Coronary artery (tissue), 2 donors: ENCODE data around the gene PSRC1.
A peak's percentile ranks its signal among the peaks of the same experiment; 100 is the strongest.

Source experiments
- DNase-seq: peaks from one replicate; pipeline ENCODE4 v3.0.0-alpha.2; 2017; ENCODE audit warnings: low spot score
- H3K27ac ChIP-seq, 2 donors: fragments of 200-600 bp; sonication (generic); one replicate each; pipeline ENCODE4 v1.5.1; 2016 to 2019
- H3K4me3 ChIP-seq: fragments of 200-600 bp; sonication (generic); 2 replicates; pipeline ENCODE4 v1.5.1; 2016; ENCODE audit warnings: mild to moderate bottlenecking, moderate library complexity
- TF ChIP-seq, protein P1 (sequence below): fragments of 200-600 bp; sonication (generic); IDR thresholded peaks from one replicate; pipeline ENCODE4 v1.5.1; 2019; ENCODE audit warnings: antibody characterized with exemption

PSRC1 gene

DNA sequence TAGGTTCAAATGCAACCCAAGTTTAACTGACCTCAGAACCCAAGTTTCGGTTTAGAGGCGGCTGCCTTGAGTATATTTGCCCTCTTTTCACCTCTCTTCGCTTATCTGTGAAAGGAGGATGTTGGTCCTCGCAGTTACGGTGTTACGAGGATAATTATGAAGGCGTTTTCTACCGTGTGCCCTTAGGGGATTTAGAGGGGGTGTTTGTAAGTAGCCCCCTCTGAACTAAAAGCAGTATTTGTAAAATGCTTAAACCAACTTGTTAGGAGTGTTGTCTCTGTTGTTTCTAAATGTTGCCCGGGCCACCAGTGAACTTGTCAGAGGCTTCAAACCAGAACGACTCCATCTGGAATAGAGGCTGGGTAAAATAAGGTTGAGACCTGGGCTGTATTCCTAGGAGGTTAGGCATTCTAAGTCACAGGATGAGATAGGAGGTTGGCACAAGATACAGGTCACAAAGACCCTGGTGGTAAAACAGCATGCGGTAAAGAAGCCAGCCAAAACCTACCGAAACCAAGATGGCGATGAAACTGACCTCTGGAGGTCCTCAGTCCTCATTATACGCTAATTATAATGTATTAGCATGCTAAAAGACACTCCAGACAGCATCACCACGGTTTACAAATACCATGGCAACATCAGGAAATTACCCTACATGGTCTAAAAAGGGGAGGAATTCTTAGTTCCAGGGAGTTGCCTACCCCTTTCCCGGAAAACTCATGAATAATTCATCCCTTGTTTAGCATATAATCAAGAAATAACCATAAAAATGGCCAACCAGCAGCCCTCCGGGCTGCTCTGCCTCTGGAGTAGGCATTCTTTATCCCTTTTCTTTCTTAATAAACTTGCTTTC lies 1.0 kb upstream of the PSRC1 start:
- TF ChIP-seq, protein P1, sequence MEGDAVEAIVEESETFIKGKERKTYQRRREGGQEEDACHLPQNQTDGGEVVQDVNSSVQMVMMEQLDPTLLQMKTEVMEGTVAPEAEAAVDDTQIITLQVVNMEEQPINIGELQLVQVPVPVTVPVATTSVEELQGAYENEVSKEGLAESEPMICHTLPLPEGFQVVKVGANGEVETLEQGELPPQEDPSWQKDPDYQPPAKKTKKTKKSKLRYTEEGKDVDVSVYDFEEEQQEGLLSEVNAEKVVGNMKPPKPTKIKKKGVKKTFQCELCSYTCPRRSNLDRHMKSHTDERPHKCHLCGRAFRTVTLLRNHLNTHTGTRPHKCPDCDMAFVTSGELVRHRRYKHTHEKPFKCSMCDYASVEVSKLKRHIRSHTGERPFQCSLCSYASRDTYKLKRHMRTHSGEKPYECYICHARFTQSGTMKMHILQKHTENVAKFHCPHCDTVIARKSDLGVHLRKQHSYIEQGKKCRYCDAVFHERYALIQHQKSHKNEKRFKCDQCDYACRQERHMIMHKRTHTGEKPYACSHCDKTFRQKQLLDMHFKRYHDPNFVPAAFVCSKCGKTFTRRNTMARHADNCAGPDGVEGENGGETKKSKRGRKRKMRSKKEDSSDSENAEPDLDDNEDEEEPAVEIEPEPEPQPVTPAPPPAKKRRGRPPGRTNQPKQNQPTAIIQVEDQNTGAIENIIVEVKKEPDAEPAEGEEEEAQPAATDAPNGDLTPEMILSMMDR: no peak
- no peak for DNase-seq
- Histone ChIP-seq H3K4me3 (peak overlapping the region; percentile 75), H3K27ac (peak overlapping the region; percentile 78 to 89)

DNA sequence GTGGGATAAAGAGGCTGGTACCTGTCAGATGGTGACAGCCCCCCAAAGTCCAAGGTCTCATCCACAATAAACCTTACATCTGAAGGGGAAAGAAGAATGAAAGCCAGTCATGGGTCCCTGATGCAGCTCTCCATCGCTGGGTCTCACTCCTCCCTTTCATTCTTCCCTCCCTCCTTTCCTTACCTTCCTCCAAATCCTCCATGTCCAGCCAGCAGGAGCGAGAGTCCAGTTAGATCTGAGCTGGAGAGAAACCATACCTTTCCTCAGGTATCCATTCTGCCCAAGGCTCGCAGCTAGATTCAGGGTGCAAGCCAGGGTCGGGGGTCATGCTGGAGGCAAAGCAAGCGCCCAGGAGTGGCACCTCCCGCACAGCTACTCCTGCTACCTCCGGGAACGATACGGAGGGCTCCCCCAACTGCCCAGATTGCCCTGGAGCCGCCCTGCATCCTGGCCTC lies 421 bp downstream of the PSRC1 start:
- DNase-seq: no peak
- TF ChIP-seq, protein P1: no peak
- peak overlapping the region in 1 of 2 donors; percentile 89 for H3K27ac ChIP-seq
- peak overlapping the region; percentile 75 for H3K4me3 ChIP-seq

DNA sequence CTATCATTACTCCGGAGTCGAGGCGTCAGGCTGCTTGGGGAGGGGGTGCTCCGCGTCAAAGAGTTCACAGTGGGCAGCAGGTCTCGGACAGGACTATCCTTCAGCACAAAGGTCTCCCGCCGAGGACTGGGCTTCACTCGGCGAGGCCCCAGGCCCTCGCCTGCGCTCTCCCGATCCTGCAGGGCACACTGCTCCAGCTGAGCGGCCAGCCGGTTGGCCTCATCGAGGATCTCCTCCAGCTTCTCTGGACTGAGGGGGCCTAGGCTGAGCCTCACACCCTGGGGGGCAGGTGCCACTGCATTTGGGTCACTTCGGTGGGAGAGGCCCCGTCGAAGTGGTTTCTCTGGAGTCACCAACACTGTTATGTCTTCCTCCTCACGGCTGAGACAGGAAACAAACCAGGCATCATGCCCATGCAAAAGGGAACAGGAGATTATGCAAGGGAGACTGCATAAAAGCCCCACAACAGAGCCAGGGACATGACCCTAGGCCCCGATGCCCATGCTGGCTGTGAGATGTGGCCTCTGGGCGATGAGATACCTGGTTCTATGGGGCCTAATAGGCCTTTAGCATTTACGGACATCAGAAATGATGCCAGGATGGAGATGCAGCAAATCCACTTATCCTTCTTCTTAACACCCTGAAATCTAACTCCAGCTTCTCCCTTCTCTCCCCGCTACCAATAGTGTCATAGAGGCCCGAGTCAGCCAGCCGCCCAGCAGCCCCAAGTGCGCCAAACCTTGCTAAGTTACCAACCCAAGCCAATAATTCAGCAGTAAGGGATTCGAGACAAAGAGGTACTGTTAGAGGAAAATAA lies 1.1 kb downstream of the PSRC1 start:
- peak overlapping the region in 1 of 2 donors; percentile 89 for H3K27ac ChIP-seq
- TF ChIP-seq, protein P1: no peak

DNA sequence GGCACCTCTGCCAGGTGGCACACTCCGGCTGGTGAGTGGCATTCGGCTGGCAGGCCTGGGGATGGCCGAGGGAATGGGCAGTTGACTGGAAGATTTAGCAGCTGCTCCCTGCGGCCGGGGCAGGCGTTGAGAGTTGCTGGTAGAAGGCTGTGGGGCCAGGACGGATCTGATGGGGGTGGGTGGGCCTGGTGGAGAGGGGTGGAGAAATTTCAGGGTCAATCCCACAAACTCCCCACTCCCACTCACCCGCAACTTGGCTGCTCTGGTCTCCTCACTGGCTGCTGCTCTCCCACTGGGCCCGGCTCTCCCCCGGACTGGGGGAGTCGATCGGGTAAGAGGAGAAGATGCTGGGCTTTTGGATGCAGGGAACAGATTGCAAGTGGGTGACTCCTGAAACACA lies 2.1 kb downstream of the PSRC1 start:
- TF ChIP-seq, protein P1: no peak
- Histone ChIP-seq H3K4me3 (no peak overlapping the region), H3K27ac (no peak overlapping the region)
- DNase-seq: no peak

More for the DNA sequence above, 1.1 kb downstream of the PSRC1 start:
- H3K4me3 ChIP-seq: peak overlapping the region; percentile 75
- DNase-seq: no peak

DNA sequence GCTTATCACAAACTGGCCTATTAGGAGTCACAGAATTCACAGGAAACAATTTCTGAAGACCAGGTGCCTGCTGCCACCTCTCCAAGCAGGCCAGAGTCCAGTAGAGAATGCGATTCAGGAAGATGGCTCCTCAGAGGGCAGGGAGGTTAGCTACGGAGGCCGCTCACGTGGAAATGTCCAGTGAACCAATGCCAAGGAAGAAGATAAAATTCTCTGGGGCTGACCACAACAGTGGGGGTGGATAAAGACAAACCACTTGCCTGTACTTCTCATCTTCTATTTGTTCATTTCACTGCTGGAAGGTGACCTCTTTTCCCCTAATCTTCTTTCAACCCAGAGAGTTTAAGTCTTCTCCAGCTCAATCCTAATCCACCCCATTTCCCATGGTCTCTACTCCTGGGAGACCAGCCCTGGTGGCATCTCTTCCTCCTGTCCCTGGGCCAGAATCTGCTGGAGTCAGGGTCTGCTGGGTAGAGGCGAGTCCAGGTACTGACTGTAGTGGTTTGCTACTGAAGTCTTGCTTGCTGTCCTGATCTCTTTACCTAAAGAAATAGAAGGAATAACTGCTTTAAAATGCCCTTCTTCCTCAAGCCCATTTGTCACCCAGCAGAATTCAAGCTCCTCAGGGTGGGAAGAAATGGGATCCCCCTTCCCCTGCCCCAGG lies 3.2 kb downstream of the PSRC1 start:
- H3K27ac ChIP-seq: no peak overlapping the region

DNA sequence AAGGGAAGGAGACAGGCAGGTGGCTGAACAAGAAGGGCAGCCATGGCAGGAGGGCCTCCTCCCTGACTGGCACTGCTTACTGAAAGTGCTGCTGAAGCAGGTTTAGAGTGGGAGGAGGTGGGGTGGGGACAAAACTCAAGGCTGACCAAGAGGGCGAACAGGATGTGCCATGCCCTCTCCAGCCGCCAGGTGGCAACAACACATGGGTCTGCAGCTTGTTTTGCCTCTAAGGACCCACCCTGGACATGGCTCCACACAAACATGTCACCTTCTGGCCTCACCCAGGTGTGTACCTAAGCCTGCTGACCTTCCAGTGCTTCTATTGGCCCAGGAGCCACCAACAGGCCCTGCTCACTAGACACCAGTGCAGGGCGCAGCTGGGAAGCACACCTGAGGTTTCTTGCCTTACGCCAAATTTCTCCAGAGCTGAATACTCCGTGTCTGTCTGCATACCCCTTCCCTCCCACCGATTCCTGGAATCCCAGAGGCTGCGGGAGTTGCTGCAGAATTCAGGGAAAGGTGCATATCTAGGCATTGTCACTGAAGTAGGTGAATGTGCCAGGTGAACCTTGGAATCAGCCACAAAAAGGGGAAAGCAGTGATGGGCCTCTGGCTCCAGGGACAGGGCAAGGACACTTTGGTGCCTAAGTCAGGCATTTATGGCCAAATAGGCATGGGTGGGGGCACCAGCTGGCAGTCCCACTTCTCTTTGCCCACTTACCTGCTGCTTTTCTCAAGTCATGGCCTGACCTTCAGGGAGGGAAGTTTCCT lies 5.3 kb downstream of the PSRC1 start:
- Histone ChIP-seq H3K27ac (no peak overlapping the region), H3K4me3 (no peak overlapping the region)
- TF ChIP-seq, protein P1: peak; percentile 83
- DNase-seq: peak; percentile 82

More for the DNA sequence above, 3.2 kb downstream of the PSRC1 start:
- DNase-seq: peak; percentile 58
- TF ChIP-seq, protein P1: no peak
- H3K4me3 ChIP-seq: no peak overlapping the region
